Esophagus muscularis mucosa (tissue), 4 donors: ENCODE measurements around the gene CLBA1. TPM values are rescaled to one million over a fixed set of nuclear protein-coding genes. Genes with fewer than 3 reads are reported as not detected.

Source experiments
- DNase-seq: peaks from one replicate; pipeline ENCODE4 v3.0.0-alpha.2; 2017; ENCODE audit errors: extremely low spot score
- H3K27ac ChIP-seq, 4 donors: fragments of 200-600 bp; sonication (generic); replicated peaks in 1 of 4; 1 replicate in 3 of 4; 2 replicates in 1 of 4; pipeline ENCODE4 v1.5.1; 2016 to 2019; ENCODE audit warnings: mild to moderate bottlenecking in 1 of 4
- H3K27me3 ChIP-seq, 4 donors: fragments of 200-600 bp; sonication (generic); one replicate each; pipeline versions ENCODE4 v1.5.1 to v1.6.0; 2016 to 2019
- H3K36me3 ChIP-seq, 4 donors: fragments of 200-600 bp; sonication (generic); one replicate each; pipeline ENCODE4 v1.5.1; 2016 to 2019
- H3K4me1 ChIP-seq, 4 donors: fragments of 200-600 bp; sonication (generic); one replicate each; pipeline ENCODE4 v1.5.1; 2016 to 2019
- H3K4me3 ChIP-seq, 4 donors: fragments of 200-600 bp; sonication (generic); 1 replicate in 2 of 4; 2 replicates in 2 of 4; pipeline ENCODE4 v1.5.1; 2016 to 2019; ENCODE audit warnings: mild to moderate bottlenecking in 4 of 4, moderate library complexity in 1 of 4
- H3K9me3 ChIP-seq, 4 donors: fragments of 200-600 bp; sonication (generic); 1 replicate in 3 of 4; 2 replicates in 1 of 4; pipeline ENCODE4 v1.5.1; 2016 to 2019
- EP300 ChIP-seq: sonication (generic); formaldehyde crosslinking; IDR thresholded peaks from one replicate; pipeline ENCODE4 v1.6.1; 2017; ENCODE audit warnings: antibody characterized with exemption
- POLR2A ChIP-seq: fragments of 450-650 bp; IDR thresholded peaks from one replicate; pipeline ENCODE4 v1.6.1; 2017; ENCODE audit warnings: antibody characterized with exemption, moderate library complexity, mild to moderate bottlenecking, low read depth
- POLR2AphosphoS5 ChIP-seq, 2 donors: sonication (generic); formaldehyde crosslinking; IDR thresholded peaks; one replicate each; pipeline ENCODE4 v1.6.1; 2017; ENCODE audit warnings: antibody characterized with exemption in 2 of 2
- WGBS: methylation state at CpG from one replicate; pipeline ENCODE4 v1.1.5; 2018; 5-methylcytosine and 5-hydroxymethylcytosine counted together
- intact Hi-C: fragments of 100-400 bp; cut with DNase I; formaldehyde crosslinking; loops from one replicate; pipeline ENCODE4 v1.15.1; 2023
- total RNA-seq, 4 donors: library from RNA; depleted of rRNA; stranded (reverse); fragments of >200 nt; gene quantifications; one replicate each; pipeline versions ENCODE4 v1.1.0 to v1.2.1, GENCODE V29; 2016
- TF ChIP-seq, protein P1 (sequence below), 3 experiments: fragments of 200-600 bp in 2 of 3; fragments of 450-650 bp in 1 of 3; sonication (generic) in 2 of 3; IDR thresholded peaks; one replicate each; pipeline ENCODE4 v1.5.1; 2017 to 2019; ENCODE audit warnings: antibody characterized with exemption in 3 of 3, mild to moderate bottlenecking in 2 of 3, moderate library complexity in 1 of 3

Gene CLBA1
- total RNA-seq, 4 donors from 2014 or later: 3.7 to 9.8 (median 6.7) TPM

DNA sequence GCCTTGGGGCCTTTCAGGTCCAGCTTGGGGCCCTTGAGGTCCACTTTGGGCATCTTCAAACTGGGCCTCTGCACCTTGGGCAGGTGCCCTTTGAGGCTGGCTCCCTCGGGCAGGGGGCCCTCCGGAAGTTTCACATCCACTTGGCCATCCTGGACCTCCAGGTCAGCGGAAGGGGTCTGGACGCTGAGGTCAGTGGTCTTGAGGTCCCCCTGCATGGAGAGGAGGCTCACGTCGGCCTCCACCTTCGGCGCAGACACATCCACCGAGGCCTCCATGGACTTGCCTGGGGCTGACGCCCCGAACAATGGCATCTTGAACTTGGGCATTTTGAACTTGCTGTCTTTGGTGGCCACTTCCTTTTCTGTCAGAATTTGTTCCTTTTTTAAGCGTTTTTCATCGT lies 32.5 kb upstream of the CLBA1 start:
- no peaks in the 10 kb centered on the region for H3K27me3 ChIP-seq
- TF ChIP-seq POLR2A (no peak), EP300 (no peak), POLR2AphosphoS5 (IDR thresholded peaks at IDR 0.05) (no peak)
- TF ChIP-seq, protein P1, sequence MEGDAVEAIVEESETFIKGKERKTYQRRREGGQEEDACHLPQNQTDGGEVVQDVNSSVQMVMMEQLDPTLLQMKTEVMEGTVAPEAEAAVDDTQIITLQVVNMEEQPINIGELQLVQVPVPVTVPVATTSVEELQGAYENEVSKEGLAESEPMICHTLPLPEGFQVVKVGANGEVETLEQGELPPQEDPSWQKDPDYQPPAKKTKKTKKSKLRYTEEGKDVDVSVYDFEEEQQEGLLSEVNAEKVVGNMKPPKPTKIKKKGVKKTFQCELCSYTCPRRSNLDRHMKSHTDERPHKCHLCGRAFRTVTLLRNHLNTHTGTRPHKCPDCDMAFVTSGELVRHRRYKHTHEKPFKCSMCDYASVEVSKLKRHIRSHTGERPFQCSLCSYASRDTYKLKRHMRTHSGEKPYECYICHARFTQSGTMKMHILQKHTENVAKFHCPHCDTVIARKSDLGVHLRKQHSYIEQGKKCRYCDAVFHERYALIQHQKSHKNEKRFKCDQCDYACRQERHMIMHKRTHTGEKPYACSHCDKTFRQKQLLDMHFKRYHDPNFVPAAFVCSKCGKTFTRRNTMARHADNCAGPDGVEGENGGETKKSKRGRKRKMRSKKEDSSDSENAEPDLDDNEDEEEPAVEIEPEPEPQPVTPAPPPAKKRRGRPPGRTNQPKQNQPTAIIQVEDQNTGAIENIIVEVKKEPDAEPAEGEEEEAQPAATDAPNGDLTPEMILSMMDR (IDR thresholded peaks at IDR 0.05): no peak
- no peak overlapping the region for H3K27ac ChIP-seq
- H3K4me3 ChIP-seq: no peak overlapping the region
- no peaks in the 10 kb centered on the region for H3K9me3 ChIP-seq
- intact Hi-C loops: no loop called here
- H3K4me1 ChIP-seq: peaks cover 0 to 20% (median 13%) of the 10 kb centered on the region in 4 donors
- DNase-seq: no peak
- H3K36me3 ChIP-seq: peaks cover 0 to 94% (median 53%) of the 10 kb centered on the region in 4 donors
- 88% methylated on average over 13 of the region's 13 CpGs for WGBS

DNA sequence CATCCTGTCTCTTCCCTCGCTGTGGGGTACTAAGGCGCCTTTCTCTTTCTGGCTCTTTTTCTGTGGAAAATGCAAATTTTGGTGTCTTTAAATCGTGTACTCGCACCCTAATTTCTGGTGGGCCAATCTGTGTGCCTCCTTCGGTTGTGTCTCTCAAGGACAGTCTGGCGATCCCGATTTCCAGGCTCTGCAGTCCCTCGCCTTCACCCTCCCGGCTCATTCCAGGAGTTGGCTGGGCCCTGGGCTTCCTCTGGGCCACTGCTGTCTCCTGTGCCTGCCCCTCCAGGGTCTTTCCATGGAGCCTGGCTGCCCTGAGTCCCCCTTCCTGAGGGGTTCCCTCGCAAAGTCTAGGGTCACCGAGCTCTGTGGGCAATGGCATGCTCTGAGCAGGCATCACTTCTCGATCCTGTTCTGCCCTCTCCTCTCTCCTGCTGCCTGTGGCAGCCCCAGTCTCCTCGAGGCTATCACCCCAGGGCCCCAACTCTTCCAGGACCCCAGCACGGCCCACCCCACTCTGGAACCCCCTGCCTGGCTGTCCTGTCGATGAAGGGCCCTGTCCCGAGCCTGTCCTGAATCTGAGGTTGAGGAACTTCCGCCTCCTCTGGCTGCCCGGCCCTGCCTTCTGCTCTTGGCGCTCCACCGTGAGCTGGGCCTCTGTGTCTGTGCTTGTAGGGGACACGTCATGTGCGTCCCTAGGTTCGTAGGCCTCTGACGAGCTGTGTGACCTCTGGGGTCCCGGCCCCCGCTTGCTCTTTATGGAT lies 31.5 kb upstream of the CLBA1 start:
- no peaks in the 10 kb centered on the region for H3K27me3 ChIP-seq
- H3K9me3 ChIP-seq: no peaks in the 10 kb centered on the region
- 86% methylated on average over 16 of the region's 26 CpGs for WGBS
- DNase-seq: no peak
- no peak overlapping the region for H3K4me3 ChIP-seq
- intact Hi-C loops: no loop called here
- peaks cover 0 to 20% (median 15%) of the 10 kb centered on the region in 4 donors for H3K4me1 ChIP-seq
- H3K36me3 ChIP-seq: peaks cover 0 to 84% (median 49%) of the 10 kb centered on the region in 4 donors
- TF ChIP-seq EP300: no peak
- TF ChIP-seq POLR2AphosphoS5 (IDR thresholded peaks at IDR 0.05): no peak
- TF ChIP-seq, protein P1 (IDR thresholded peaks at IDR 0.05): no peak
- no peak for TF ChIP-seq POLR2A
- H3K27ac ChIP-seq: no peak overlapping the region

DNA sequence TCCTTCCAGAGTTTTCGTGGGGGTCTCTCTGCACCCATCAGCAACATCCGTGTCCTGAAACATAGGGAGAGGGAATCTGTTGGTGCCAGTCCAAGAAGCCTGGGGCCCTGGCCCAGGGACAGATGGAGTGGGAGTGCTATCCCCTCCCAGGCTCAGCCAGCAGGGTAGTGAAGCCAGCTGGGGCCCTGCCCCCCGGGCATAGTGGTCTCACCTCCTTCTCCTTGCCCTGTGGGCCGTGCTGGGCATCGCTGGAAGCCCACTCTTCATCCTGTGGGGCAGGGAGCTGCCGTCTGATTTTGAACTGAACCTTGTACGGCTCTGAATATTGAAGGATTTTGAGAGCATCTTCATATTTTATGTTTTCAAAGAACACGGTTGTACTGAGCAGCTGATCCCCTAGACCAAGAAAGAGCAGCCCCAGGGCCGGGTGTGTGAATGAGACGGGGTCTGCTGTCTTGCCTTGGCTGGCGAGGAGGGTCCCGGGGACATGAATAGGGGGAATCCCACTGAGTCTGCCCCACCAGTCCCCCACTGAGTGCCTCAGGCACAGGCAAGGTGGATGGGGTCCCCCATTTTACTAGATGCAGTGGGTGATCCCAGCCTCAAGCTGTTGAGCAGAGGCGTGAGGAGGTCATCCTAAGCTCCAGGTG lies 30.7 kb upstream of the CLBA1 start:
- H3K9me3 ChIP-seq: no peaks in the 10 kb centered on the region
- H3K36me3 ChIP-seq: peaks cover 0 to 76% (median 49%) of the 10 kb centered on the region in 4 donors
- no peak for DNase-seq
- no peaks in the 10 kb centered on the region for H3K27me3 ChIP-seq
- H3K4me3 ChIP-seq: no peak overlapping the region
- intact Hi-C loops: no loop called here
- H3K27ac ChIP-seq: no peak overlapping the region
- peaks cover 0 to 20% (median 15%) of the 10 kb centered on the region in 4 donors for H3K4me1 ChIP-seq
- TF ChIP-seq, protein P1 (IDR thresholded peaks at IDR 0.05): no peak
- TF ChIP-seq POLR2A (no peak), POLR2AphosphoS5 (IDR thresholded peaks at IDR 0.05) (no peak)
- 88% methylated on average over 11 of the region's 13 CpGs for WGBS

DNA sequence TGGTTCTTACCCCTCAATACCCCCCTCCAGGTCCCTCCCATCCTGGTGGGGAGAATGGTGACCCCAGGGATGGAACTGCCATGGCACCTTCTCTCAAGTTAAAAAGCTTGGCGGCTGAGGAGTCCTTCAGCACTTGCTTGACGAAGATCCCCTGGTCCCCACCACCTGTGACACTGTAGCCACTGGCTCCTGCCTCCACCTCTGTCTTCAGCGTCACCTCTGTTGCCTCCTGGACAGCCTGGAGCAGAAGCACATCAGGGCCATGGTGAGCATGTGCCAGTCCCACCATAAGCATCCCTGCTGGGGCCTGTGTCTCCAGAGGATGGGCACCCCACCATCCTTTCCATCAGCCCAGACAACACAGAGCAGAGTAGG lies 30.2 kb upstream of the CLBA1 start:
- intact Hi-C loops: no loop called here
- WGBS: 100% methylated on average over 2 of the region's 3 CpGs

DNA sequence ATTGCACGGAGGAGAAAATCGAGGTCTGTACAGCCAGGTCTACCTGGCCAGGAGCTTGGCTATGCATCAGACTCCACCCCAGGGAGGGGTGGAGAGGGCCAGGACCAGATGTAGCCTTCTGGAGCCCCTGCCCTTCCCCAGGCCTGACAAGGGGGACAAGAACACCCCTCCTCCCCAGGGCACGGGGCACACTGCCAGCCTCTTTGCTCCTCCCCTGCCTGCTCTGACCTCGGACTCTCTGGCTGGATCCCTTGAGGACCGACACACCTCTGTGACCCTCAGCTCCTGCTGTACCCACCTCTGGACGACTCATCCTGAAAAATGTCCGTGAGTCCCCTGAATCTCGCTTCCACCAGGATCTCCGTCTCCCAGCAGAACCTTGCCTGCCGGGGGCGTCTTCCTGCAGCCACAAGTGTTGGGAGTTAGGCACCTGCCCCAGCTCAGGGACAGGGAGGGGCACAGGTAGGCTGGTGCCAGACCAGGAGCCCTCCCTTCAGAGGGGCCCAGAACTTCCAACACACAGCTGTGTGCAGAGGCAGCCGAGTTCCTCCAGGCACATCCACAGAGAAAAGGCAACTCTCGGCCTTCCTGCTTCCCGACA lies 29.2 kb upstream of the CLBA1 start:
- WGBS: 83% methylated on average over 11 of the region's 14 CpGs
- Histone ChIP-seq H3K36me3 (peaks cover 0 to 61% (median 46%) of the 10 kb centered on the region in 4 donors), H3K27me3 (no peaks in the 10 kb centered on the region), H3K4me3 (no peak overlapping the region), H3K27ac (no peak overlapping the region), H3K9me3 (no peaks in the 10 kb centered on the region), H3K4me1 (peaks cover 0 to 20% (median 16%) of the 10 kb centered on the region in 4 donors)
- intact Hi-C loops: no loop called here
- TF ChIP-seq EP300: no peak
- no peak for TF ChIP-seq POLR2AphosphoS5 (IDR thresholded peaks at IDR 0.05)
- TF ChIP-seq POLR2A: no peak
- TF ChIP-seq, protein P1 (IDR thresholded peaks at IDR 0.05): no peak
- DNase-seq: no peak

More for the DNA sequence above, 30.2 kb upstream of the CLBA1 start:
- Histone ChIP-seq H3K4me1 (peaks cover 0 to 20% (median 15%) of the 10 kb centered on the region in 4 donors), H3K9me3 (no peaks in the 10 kb centered on the region), H3K4me3 (no peak overlapping the region), H3K27ac (no peak overlapping the region), H3K27me3 (no peaks in the 10 kb centered on the region), H3K36me3 (peaks cover 0 to 71% (median 49%) of the 10 kb centered on the region in 4 donors)
- TF ChIP-seq EP300: no peak
- TF ChIP-seq POLR2A: no peak
- DNase-seq: no peak
